DND-41 (cell line): ENCODE data around the gene PHLDB2.

Source experiments
- EZH2 ChIP-seq: IDR thresholded peaks from 3 replicates; pipeline ENCODE4 v1.6.1; 2012; ENCODE audit warnings: borderline replicate concordance, low read depth, mild to moderate bottlenecking, moderate library complexity, low read length, inconsistent platforms; ENCODE audit not compliant: severe bottlenecking
- TF ChIP-seq, protein P1 (sequence below): IDR thresholded peaks from 2 replicates; pipeline ENCODE4 v1.5.1; 2012; ENCODE audit warnings: borderline replicate concordance, low read length, moderate library complexity, mild to moderate bottlenecking; ENCODE audit not compliant: poor library complexity, severe bottlenecking; ENCODE audit errors: extremely low read depth

DNA sequence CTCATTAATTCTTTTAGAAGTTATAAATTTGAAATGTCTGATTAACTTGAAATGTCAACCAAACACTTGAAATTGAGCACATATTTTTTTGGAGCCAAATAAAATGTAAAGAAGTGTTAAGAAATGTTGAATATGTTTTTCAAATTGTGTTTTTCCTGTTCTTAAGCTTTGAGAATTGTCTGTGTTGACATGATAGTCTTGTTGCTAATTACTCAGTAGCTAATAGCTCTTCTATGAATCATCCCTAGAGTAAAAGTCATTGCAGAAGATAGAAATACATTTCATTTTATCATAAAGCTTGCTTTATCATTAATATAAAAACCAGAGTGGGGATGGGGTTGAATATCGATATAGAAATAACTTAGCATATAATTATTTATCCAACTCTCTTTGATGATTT is 77.9 kb downstream of the PHLDB2 start:
- TF ChIP-seq, protein P1, sequence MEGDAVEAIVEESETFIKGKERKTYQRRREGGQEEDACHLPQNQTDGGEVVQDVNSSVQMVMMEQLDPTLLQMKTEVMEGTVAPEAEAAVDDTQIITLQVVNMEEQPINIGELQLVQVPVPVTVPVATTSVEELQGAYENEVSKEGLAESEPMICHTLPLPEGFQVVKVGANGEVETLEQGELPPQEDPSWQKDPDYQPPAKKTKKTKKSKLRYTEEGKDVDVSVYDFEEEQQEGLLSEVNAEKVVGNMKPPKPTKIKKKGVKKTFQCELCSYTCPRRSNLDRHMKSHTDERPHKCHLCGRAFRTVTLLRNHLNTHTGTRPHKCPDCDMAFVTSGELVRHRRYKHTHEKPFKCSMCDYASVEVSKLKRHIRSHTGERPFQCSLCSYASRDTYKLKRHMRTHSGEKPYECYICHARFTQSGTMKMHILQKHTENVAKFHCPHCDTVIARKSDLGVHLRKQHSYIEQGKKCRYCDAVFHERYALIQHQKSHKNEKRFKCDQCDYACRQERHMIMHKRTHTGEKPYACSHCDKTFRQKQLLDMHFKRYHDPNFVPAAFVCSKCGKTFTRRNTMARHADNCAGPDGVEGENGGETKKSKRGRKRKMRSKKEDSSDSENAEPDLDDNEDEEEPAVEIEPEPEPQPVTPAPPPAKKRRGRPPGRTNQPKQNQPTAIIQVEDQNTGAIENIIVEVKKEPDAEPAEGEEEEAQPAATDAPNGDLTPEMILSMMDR, result no peak
- TF ChIP-seq EZH2, result no peak
